Activated T-helper 1 cell treated with Interleukin-2 at 50 U/mL for 16 hours (primary cell): Measurements from ENCODE around the gene SSTR3.

ENCODE experiments used
- DNase-seq: peaks from one replicate; pipeline ENCODE4 v3.0.0-alpha.2; 2020; ENCODE audit warnings: low read depth

Gene SSTR3

GRCh38 chr22:37196539-37197450, 15.5 kb downstream of the SSTR3 start:
- no peak for DNase-seq

GRCh38 chr22:37195921-37196320, 16.4 kb downstream of the SSTR3 start:
- DNase-seq, result no peak

- DNase-seq, result no peak
Measured at GRCh38 chr22:37194750-37195149, 17.5 kb downstream of the SSTR3 start.

GRCh38 chr22:37193629-37194191, 18.6 kb downstream of the SSTR3 start:
- DNase-seq, result no peak

- DNase-seq, result no peak
Measured at GRCh38 chr22:37192741-37193140, 19.5 kb downstream of the SSTR3 start.

GRCh38 chr22:37192204-37192603, 20.1 kb downstream of the SSTR3 start:
- no peak for DNase-seq

GRCh38 chr22:37190262-37190780, 22.0 kb downstream of the SSTR3 start:
- DNase-seq, result no peak

DNA sequence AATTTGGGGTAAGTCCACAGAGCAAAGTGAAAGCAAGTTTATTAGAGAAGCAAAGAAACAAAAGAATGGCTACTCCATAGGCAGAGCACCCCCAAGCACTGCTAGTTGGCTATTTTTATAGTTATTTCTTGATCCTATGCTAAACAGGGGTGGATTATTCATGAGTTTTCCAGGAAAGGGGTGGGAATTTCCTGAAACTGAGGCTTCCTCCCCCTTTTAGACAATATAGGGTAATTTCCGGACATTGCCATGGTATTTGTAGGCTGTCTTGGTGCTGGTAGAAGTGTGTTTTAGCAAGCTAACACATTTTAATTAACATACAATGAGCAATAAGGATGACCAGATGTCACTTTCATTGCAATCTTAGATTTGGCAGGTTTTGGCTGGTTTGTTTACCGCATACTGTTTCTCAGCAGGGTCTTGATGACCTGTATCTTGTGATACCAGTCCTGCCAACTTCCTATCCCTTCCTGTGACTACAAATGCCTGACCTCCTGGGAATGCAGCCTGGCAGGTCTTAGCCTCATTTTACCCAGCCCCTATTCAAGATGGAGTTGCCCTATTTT, 23.3 kb downstream of the SSTR3 start:
- DNase-seq, result no peak

DNA sequence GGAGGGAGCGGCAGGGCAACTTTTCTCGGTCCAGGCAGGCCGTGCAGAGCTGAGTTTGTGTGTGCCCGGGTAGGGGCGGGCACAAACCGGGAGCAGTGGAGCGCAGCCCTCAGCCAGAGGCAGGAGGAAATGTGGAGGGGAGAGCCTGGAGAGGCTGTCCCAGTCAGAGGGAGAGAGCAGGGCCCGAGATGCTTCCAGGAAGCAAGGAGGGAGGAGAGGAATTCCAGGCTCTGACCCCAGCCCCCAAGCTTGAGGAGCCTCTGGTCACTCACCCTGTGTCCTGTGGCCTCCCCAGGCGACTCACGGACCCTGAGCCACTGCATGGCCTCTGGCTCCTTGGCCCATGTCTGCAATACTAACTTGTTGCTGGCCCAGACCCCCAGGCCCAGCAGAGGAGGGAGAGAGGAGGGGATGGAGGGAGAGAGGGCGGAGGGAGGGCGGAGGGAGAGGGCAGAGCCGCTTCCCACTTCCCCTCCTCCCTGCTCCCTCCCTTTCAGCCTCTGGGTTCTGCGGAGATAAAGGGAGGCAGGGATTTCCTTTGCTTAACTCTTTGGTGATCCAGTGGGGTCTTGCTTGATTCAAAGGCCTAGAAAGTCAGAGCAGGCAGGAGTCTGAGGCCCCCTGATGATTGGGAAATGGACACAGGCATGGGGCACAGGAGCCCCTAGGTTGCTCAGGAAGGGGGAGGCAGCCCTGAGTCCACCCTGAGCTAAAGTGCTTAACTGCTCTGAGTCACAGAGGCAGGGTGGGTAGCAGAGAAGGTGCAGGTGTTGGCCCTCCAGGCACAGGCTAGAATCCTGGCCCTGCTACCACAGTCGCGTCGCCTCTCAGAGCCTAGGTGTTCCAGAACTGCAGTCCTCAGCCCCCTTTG, 24.2 kb downstream of the SSTR3 start, which contains the start of gene C1QTNF6:
Gene C1QTNF6 (minus strand): TSS at position 357 of the 871 bp plus-strand sequence. CDS start 34 bp downstream, at position 323.
- no peak for DNase-seq

DNA sequence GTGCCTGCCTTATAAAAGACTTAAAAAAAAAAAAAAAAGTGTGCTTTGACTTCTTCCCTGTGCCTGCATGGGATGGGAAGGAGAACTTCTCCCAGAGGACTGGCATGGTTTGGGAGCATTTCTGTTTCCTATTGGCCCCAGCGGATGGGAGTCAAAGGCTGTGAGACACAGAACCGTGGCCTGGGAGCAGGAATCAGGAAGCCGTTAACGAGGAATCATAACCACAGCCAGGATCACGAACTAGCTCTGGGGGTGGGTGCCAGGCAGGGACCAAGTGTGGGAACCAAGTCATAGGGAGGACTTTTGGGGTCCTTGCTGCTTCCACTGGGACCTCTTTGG, 24.8 kb downstream of the SSTR3 start:
- DNase-seq, result no peak

DNA sequence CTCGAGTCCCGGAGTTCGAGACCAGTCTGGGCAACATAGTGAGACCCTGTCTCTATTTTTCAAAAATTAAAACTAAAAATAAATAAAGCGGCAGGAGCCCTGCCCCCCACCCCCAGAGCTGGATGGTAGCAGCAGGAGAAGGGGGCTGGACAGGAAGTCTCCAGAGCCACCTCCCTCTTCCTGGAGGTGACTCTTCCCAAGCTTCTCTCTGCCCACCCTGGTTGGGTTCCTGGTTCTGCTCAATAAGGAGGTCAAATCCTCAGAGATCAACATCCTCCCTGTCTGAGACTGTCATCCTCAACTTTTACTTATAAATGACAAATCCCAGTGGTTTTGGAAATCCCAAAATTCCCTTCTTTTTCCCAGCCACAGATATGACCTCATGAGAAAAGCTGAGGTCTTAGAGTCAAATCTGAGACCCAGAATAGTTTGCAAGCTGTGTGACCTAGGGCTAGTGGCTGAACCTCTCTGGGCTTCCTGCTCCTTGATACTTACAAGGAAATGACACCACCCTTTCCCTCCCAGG, 25.2 kb downstream of the SSTR3 start:
- DNase-seq, result no peak

GRCh38 chr22:37186228-37186996, 25.9 kb downstream of the SSTR3 start:
- DNase-seq, result no peak

DNA sequence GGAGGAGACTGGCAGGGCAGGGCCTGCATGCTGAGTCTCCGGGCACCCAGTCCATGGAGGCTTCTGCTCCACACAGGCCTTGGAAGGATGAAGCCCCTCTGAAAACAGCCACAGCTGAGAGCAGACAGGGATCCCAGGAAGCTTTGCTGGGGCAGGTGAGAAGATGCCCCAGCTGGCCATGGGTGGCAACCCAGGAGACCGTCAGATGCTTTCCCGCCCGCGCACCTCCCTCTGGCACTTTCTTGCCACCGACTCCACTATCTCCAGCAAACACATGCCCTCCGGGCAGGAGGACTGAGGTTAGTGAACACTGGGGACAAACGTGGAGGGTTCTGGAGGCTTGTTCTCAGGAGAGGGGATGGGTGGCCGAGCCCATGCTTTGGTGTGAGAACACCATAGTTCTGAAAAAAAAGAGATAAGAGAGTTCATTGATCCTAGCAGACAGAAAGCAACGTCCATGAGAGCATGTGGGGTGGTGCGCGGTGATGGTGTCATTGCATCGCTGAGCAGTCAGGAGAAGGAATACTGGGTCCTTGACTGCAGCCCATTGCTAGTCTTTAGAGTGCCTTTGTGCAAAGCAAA, 26.5 kb downstream of the SSTR3 start:
- no peak for DNase-seq

GRCh38 chr22:37184816-37185541, 27.3 kb downstream of the SSTR3 start:
- no peak for DNase-seq

DNA sequence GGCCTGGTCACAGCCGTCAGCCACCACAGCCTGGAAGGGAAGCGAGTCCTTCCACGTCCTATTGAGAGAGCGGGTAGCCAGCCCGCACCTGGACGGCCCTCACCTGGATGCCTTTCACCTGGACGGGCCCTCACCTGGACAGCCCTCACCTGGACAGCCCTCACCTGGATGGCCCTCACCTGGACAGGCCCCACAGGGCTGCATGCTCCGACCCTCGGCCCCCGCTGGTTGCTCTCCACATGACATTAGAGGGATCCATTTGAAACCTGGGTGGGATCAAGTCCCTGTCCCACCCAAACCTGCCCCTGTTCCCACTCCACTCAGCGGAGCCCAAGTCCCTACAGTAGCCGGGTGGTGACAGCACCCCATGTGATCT, 27.9 kb downstream of the SSTR3 start:
- no peak for DNase-seq

DNA sequence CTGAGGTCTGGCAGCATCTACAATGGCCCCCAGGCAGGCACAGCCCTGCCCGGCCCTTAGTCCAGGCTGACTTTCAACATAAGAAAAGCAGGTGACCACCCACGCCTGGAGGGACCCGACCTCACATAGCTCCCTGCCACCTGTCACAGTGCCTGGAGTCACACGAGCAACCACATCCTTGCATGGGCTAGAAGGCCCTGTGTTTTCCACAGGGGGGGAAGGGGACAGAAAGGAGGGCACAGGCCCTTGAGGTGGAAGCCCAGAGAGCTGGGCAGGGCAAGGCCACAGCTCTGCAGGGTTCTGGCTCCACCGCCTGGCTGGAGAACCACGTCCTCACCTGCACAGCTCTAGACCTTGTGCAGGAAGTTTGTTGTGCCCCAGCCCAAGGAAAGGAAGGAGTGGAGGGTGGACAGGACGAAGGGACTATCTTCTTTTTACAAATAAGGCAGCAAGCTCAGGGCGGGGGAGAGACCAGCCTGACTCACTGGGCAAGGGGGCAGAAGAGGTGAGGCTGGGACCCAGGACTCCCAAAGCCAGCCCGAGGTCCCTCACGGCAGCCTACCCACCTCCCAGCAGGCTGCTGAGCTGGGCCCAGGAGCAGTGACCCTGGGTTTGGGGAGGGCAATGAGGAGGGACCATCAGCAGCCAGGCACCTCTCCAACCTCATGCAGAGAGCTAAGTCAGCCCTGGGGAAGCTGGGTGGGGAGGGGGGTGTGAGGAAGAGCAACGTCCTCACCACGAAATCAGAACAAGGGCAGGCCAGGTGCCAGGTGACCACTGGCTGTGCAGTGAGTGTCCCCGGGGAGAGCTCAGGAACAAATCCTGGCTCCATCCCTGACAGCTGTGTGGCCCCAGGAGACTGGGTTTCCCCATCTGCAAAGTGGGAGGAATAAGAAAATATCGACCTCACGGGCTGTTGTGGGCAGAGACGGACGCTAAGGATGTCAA, 28.6 kb downstream of the SSTR3 start:
- DNase-seq, result no peak

DNA sequence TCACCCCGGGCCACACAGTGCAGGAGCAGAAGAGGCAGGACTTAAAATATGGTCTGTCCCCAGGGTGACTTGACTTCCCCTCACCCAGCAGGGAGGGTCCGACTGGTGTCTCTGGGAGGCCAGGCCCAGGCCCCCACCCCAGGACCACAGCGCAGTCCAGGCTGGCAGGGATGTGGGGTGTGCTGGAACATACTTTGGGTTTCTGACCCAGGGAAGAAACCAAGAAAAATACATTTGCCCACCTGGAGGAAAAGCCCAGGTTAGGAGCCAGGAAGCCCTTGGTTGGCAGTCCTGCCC, 29.4 kb downstream of the SSTR3 start:
- DNase-seq, result no peak

DNA sequence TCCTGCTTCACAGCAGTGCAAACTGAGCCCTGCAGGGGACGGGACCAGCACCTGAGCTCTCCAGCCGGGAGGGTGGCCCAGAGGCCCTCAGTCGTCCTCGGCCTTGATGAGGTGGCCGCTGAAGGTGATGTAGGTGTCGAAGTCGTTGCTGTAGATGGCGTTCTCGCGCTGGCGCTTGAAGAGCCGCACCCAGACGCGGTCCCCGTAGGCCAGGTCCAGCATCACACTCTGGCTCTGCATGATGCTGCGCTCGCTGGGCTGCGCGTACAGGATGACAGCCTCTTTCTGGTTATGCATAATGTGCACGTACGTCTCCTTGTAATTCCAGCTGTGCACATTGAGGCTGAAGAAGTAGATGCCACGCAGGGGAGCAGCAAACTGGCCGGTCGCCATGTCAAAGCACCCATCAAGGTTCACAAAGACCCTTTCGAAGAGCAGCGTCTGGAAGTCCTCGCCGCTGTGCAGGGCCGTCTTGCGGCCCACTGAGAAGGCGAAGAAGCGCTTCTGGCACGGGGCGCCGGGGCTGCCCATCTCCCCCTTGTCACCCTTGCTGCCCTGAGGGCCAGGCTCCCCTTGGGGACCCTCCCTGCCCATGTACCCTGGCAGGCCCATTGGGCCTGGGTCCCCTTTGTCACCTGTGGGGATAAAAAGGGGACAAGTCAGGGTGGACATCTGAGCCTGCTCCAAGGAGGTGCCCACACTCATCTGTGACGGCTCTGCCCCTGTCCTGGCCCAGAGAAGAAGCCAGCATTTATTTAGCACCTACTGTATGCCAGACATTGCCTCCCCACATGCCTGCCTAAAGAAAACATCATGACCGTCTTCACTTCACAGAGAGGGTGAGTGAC, 30.0 kb downstream of the SSTR3 start:
- no peak for DNase-seq
